ENCODE results near the gene CSGALNACT2.
"Not testable (repeated sequence)": the region's sequence is repeated elsewhere in the genome, so short reads cannot be mapped to it uniquely, and the experiment has no call there.

Gene CSGALNACT2

DNA sequence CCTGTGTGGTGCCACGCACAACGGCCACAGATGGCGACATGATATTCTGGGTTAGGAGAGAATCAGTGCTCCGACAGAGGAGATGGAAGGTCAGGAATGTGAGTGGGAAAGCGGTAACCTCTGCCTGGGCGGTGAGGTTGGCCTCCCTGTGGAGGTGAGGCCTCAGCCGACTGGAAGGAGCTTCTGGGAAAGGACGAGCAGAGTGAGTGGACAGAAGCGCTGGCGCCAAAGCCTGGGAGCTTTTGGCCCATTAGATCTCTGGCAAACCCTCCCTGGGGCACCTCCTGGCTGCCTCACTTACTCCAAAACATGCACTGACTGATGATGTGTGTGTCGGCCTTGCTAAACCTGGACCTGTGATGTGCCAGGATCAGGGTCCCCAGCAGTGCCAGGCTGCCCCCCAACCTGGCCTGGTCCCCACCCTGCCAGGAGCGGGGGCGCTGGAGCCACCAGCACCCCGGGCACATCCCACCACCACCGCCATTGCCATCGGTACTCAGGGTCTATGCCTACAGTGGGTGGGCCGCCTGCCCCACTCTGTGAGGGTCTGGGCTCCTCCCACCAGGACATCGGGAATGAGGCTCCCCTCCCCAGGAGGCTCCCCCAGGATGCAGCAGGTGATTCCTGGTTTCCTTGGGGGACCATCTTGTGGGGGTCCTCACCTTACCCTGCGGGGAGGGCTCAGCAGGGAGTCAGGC is 77.7 kb downstream of the CSGALNACT2 start:
- no peak for DNase-seq (ENCODE audit: low spot score)

DNA sequence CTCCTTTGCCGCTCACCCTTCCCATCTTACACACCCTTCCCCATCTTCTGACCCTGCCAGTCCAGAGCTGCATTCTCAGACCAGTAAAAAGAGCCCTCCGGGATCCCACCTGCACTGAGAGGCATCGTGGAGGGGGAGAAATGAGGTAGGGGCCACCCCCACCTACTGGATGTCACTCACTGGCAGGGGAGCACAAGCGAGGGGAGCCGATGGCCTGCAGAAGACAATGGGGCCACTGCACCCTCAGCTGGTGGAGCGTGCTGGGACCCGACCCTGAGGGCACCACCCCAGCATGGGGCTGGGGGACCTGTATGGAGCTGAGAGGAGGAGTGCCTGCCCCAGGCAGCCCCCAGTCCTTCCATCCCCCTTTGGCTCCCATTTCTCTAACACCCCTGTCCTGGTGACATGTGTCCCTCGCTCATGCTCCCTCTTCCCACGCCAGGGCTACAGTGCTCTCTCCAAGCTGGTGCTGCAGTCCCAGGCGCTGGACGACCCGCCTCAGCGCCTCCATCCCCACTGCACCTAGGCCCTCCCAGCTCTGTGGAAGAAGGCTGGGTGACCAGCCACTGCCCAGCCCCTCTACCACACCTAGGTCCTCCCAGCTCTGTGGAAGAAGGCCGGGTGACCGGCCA is 78.8 kb downstream of the CSGALNACT2 start:
- no peak for DNase-seq (ENCODE audit: low spot score)

DNA sequence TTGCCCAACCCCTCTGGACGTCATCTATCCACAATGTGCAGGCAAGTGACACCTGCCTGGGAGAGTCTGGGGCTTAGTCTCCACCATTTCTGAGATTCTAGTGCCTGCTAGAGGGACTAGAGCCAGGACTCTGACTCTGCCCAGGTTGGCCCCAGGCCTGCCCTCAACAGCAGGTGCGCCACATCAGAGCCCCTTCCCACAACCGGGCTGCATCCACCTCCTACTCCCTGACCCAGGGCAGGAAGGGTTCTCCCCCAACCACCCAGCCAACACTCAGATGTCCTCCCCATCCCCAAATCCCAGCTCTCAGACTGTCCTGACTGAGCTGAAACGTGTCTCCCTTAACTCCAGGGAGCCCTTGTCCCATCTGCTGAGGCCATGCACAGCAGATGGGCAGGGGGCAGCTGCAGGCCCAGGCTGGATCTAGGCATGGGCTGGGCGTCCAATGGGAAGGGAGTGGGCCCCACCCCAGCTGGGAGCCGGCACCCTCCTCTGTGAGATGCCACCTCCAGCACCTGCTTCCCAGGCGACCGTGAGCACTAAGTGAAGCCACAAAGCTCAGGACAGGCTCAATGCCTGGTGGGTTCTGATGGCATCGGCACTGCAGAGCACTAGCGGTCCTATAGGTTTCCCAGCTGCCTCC is 79.4 kb downstream of the CSGALNACT2 start:
- no peak for DNase-seq (ENCODE audit: low spot score)

DNA sequence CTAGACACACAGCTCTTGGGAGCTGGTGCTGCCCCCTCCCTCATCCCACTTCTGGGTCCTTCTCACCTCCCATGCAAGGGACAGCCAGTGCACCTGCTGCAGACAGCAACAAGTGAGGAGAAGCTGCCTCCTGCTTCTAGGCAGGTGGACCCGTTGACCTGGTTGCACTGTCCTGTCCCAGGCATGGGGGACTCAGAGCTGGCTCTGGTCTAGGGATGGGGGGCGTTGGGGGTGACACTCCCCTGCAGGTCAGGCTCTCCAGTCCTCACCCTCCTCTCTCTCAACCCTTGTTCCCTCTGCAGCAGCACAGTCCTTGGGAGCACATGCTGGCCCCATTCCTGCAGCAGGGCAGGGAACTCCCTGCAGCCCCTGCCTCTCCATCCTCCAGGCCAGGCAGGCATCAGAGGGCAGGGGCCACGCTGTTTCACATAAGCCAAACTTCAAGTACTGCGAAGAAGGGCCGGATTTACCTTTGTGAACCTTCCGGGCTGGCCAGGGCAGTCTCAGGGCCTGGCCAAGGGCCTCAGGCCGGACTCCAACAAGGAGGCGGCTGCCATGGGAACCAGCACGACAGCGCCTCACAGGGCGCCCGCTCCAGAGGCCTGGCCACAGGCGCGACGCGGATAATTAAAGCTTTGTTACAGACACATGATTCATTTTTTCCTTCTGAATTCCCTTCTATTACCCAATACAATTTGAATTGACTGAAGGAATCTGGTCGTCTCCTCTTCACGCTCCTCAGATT is 80.1 kb downstream of the CSGALNACT2 start:
- DNase-seq (ENCODE audit: low spot score), result no peak

DNA sequence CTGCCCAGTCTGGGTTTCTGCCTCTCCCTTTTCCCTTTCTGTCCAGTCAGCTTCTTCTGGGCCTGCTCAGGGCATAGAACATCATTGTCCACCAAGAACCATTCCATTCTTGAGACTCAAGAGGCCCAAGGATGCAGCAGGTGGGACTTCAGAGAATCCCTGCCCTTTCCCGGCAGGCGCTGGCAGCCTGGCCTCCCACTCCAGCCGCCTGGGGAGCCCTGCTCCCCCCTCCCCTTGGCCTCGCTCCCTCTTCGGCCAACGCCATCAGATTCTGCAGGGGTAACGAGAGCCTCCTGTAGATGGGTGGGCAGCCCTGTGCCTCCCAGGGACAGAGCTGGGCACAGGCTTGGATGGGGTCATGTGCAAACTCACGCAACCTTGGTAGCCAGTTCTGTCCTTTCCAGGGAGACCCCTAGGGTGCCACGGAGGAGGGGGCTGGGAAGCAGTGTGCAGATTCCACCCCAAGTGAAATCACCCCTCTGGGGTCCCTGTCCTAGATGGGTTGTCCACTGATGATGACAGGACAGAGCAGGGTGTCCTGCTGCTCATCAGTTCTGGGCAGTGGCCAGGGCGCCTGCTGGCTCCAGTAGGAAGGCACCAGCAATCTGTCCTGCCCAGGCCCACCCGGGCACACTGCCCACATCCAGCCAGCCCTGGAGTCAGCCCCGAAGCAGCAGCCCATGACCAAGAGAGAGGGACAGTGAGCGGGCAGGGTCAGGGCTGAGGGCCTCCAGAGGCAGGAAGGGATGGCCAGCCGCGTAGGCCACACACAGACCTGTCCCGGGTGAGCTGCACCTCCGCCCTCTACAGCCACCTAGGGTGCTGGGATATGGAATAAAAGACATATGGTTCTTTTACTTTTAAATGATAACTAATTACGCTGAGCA is 80.9 kb downstream of the CSGALNACT2 start:
- no peak for DNase-seq (ENCODE audit: low spot score)

DNA sequence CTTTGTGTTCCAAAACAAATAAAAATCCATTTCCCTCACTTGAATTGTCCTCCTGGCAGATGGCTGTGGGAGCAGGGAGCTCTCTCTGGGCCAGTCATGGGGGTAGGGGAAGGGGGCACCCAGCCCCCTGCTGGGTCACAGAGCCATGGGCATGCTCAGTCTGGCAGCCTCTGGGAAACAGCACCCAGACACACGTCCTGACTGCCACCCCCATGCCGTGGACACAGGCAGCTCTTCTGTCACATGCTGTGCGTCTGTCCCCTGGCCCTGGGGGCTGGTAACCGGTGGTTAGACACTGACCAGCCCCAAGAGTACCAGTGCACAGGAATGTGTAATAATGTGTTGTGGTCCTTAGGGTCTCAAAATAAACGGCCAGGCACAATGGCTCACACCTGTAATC is 81.6 kb downstream of the CSGALNACT2 start:
- no peak for DNase-seq (ENCODE audit: low spot score)

DNA sequence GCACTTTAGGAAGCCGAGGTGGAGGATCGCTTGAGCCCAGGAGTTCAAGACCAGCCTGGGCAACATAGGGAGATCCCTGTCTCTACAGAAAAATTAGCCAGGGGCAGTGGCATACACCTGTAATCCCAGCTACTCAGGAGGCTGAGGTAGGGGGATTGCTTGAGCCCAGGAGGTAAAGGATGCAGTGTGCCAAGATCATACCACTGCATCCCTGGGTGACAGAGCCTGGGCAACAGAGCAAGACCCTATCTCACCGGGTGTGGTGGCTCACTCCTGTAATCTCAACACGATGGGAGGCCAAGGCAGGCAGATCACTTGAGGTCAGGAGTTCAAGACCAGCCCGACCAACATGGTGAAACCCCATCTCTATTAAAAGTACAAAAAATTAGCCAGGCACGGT is 82.0 kb downstream of the CSGALNACT2 start:
- not testable (repeated sequence) for DNase-seq (ENCODE audit: low spot score)

DNA sequence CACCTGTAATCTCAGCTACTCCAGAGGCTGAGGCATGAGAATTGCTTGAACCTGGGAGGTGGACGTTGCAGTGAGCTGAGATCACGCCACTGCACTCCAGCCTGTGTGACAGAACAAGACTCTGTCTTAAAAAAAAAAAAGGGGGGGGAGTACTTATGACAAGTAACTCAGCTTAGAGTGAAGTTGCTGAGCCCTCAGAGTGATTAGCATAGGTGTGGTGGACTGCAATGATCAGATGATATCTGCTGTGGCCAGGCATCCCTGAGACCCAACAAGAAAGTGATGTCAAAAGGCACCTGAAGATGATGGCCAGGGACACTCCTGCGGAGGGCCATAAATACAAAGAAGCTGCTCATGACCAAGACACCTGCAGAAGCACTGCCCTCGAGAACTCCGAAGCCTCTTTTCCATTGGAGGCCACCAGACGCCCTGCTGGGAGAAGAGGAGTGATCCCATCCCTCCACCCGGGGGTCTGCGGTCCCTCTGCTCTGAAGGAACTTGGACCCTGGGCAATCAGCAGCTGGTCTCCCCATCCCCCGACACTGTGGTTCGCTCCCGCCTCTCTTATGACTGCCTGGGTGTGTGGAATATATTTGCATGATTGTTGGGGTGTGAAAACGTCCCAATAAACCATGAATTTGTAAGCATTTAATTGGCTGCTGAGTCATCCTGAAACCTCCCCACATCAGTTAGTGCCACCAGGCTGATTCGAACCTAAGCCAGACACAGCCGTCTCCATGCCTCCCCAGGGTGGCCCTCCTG is 82.6 kb downstream of the CSGALNACT2 start:
- DNase-seq (ENCODE audit: low spot score), result no peak

DNA sequence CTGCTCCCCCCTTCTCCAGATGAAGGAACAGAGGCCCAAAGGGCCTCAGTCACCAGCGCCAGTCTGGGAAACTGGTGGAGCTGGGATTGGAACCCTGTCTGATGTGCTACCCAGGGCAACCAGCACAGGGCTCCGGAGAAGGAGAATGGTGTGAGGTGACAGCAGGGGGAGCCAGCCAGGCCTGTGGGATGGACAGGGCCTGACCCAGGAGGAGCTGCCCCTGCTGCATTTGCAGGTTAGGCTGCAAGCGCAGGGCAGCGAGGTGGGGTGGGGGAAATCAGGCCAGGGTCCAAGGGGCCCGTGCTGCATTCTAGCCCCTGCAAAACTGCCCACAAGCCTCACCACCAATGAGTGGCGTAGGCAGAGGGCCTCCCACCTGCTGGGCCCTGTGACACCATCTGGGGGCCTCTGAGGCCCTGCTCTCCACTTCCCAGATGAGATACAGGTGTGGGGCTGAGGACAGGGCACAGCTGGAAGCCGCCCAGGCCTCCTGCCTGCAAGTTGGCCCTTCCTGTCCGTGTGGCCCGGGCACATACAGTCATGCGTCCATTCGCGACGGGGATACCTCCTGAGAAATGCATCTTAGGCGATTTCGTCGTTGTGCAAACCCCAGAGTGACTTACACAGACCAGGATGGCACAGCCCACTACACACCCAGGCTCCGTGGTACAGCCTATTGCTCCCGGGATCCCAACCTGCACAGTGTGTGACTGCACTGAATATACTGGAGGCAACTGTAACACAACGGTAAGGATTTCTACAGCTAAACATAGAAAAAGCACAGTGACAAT is 83.4 kb downstream of the CSGALNACT2 start:
- no peak for DNase-seq (ENCODE audit: low spot score)

DNA sequence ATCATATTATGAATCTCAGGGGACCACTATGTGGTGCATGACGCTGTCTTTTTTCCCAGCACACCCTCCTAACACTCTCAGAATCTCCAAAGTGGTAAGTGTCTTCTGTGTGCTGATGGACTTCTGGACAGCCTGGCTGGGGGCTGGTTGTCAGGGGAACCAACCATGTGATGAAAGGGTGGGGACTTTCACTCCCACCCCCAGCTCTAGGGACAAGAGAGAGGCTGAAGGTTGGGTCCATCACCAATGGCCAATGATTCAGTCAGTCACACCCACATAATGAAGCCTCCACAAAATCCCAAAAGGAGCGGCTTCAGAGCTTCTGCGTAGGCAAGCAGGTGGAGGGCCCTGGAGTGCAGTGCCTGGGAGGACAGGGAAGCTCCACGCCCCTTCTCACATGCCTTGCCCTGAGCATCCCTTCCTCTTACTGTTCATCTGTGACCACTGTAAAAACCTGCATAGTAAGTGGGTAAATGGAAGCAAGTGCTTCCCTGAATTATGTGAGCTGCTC is 84.0 kb downstream of the CSGALNACT2 start:
- no peak for DNase-seq (ENCODE audit: low spot score)

DNA sequence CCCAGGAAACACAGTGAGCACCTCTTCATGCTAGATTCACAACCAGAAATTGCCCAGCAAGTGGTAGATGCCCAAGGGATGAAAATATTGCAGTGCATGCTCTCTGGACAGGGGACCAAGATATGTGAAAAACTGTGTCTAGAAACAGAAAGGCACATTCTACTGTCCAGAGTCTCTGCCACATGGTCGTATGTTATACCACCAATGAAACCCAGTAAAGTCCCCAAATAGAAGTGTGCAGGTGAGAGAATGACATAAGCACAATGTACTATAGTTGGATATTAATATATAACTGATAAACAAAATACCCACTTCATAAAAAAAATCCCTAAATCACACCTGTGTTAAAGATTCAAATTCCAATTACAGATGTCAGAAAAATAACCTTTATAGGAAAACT is 84.8 kb downstream of the CSGALNACT2 start:
- DNase-seq (ENCODE audit: low spot score), result no peak

DNA sequence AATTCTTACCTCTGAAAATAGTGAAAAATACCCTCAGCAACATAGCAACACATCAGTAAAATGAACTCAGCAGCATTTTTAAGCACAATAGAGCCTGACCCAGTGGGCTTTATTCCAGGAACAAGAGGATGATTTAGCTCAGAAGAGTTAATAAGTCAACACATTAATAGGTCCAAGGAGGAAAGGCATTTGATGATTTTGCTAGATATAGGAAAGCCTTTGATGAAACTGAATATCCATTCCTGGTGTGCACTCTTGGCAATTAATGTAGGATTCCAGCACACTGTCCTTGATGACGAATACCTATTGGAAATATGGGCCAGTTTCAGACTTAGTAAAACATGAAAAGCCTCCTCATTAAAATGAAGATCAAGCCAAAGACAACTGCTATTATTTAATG is 86.1 kb downstream of the CSGALNACT2 start:
- no peak for DNase-seq (ENCODE audit: low spot score)

DNA sequence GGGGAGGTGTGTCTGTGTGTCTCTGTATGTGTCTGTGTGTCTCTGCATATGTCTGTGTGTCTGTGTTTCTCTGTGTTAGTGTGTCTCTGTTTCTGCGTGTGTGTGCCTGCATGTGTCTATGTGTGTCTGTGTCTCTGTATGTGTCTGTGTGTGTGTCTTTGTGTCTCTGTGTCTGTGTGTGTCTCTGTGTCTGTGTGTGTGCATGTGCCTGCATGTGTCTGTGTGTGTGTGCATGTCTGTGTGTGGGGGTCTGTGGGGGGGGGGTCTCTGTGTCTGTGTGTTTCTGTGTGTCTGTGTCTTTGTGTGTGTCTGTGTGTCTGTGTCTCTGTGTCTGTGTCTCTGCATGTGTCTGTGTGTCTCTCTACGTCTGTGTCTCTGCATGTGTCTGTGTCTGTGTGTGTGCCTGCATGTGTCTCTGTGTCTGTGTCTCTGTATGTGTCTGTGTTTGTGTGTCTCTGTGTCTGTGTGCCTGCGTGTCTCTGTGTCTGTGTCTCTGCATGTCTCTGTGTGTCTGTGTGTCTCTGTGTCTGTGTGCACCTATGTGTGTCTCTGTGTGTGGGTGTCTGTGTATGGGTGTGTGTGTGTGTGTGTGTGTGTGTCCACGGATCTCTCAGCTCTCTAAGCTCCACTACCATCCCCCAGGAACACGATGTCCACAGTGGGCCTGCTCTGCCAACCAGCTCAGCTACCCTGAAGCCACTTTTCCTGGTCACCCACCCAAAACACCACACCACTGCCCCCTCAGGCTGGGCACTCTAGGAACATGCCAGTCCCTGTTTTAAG is 87.0 kb downstream of the CSGALNACT2 start:
- no peak for DNase-seq (ENCODE audit: low spot score)

DNA sequence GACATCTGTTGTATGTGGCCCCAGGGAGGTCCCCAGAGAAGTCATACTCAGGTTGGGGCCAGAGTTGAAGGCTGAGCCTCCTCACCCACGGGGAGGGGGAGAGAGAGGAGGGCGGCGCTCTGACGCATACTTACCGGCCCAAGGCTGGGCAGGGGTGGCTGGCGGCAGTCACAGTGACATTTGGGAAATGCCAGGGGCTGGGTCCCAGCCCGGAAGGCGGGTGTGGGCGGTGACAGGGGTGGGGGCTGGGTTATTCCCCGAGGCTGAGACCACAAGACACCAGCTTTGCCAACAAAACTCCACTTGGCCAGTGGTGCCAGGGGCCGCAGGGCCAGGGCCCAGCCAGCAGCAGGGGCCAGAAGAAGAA is 87.5 kb downstream of the CSGALNACT2 start:
- DNase-seq (ENCODE audit: low spot score), result no peak

DNA sequence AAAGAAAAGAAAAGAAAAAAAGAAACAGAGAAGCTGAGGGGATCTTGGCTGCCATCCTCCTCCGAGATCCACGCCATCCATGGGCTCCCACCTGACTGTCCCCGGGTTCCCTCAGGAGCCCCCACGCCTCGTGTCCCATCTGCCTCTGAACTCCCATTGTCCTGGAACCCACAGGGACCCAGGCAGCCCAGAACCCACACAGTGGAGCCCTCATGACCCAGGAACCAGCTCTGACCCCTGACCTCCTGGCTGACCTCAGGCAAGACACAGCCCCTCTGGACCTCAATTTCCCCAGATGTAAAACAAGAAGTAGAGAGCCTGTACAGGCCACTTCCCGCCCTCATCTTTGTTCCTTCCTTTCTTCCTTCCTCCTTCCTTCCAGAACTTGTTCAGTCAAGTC is 88.2 kb downstream of the CSGALNACT2 start:
- DNase-seq (ENCODE audit: low spot score), result no peak

DNA sequence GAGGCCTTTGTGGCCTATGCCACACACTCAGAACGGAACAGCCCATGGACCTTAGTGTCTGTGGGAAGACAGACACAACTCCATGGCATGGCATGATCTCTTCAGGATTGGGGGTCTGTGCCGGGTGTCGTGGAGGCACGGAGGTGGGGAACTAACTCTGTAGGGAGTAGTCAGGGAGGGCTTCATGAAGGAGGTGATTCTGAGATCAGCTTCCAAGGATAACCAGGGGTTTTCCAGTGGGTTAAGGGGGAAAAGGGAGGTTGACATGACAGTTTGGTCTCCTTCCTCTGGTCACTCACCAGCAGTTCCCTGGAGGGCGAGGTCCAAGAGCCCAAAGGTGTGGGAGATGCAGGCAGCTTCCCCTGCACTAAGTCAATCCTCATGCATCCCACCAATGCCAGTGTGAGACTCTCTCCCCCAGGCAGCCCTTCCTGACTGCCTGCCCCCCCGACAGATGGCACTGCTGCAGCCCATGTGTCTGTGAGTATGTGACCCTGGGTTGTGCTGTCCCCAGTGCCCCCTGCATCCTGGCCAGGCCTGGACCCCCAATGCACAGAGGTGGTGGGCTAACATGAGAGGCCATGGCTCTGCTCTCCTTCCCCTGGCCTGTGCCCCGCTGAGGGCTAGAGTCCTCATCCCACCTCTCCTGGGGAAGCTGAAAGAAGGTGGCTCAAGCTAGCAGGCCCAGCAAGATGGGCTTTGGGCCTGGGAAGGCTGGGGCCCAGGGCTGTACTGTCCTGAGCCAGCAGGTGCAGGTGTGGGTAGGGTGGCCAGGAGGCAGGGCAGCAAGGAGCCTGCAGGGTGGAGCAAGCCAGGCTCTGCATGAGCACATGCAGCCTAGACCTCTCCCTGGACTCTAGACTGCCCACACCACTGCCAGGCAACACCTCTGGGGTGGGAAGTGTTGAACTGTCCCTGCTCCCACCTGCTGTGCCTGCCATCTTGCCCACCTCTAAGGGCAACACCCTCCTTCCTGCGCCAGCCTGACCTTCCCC is 88.9 kb downstream of the CSGALNACT2 start:
- no peak for DNase-seq (ENCODE audit: low spot score)

DNA sequence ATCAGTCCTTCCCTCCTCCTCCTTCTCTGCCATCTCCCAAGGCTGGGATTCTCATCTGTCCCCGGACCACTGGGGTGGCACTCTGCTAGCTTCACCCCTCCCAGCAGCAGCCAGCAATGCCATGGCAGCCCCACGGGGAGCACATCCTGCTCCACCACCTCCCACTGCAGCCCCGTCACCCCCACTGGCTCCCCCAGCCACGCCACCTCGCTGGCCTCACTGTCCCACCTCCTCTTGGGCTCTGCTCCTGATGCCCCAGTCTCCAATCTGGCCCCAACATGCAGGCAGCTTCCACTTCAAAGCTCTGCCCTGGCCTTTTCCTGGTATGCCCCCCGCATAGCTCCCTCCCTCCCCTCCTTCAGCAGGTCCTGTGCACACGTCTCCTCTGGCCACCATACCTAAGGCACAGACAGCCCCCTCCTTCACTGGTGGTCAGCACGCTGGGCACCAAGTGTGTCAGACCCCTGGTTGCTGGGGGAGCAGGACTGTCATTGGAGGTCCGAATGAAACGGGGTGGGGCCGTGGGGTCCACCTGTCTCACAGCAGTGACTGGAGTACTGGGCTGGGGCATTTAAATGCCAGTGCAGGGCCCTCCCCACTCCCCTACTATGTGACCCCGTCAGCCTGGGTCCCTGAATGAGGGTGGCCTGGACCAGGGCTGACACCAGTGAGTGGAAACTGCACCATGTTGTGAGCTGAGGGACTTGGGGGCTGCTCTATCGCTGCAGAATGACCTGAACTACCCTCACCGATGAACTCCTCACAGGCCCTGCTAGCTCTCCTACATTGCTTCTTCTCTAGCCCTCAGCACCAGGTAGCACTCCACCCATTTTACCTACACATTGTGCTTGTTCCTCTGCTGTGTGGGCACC is 89.9 kb downstream of the CSGALNACT2 start:
- no peak for DNase-seq (ENCODE audit: low spot score)

Measured in NAMALWA (cell line).